ENCODE measurements around the gene CREB3L2. TPM values are rescaled to one million over a fixed set of nuclear protein-coding genes. Genes with fewer than 3 reads are reported as not detected.

CREB3L2 gene
- total RNA-seq, 1 experiment from 2014 or later: 60.6 TPM

- no peak for DNase-seq (ENCODE audit: low spot score)
- no peaks in the 10 kb centered on the region for H3K27me3 Mint-ChIP-seq (ENCODE audit: low read depth)
- TF ChIP-seq PRRX2 (CRISPR knock-in tag; IDR thresholded peaks at IDR 0.05) (no peak), NR2C2 (CRISPR knock-in tag; IDR thresholded peaks at IDR 0.05) (no peak), FOXK1 (CRISPR knock-in tag; IDR thresholded peaks at IDR 0.05) (no peak), ATF6 (CRISPR knock-in tag; IDR thresholded peaks at IDR 0.05) (no peak), ZNF263 (CRISPR knock-in tag; IDR thresholded peaks at IDR 0.05; ENCODE audit: low read depth) (no peak), ZNF121 (CRISPR knock-in tag; IDR thresholded peaks at IDR 0.05) (no peak), ZNF423 (CRISPR knock-in tag; IDR thresholded peaks at IDR 0.05) (no peak), CREB1 (CRISPR knock-in tag; IDR thresholded peaks at IDR 0.05) (no peak), OVOL2 (CRISPR knock-in tag; IDR thresholded peaks at IDR 0.05; ENCODE audit: borderline replicate concordance) (no peak), IRF2 (CRISPR knock-in tag; IDR thresholded peaks at IDR 0.05; ENCODE audit: borderline replicate concordance, low read depth) (no peak), RELA (CRISPR knock-in tag; IDR thresholded peaks at IDR 0.05; ENCODE audit: borderline replicate concordance) (no peak), ZNF532 (CRISPR knock-in tag; IDR thresholded peaks at IDR 0.05; ENCODE audit: borderline replicate concordance) (no peak), HMGA2 (CRISPR knock-in tag; IDR thresholded peaks at IDR 0.05) (no peak)
- TF ChIP-seq, protein P1, sequence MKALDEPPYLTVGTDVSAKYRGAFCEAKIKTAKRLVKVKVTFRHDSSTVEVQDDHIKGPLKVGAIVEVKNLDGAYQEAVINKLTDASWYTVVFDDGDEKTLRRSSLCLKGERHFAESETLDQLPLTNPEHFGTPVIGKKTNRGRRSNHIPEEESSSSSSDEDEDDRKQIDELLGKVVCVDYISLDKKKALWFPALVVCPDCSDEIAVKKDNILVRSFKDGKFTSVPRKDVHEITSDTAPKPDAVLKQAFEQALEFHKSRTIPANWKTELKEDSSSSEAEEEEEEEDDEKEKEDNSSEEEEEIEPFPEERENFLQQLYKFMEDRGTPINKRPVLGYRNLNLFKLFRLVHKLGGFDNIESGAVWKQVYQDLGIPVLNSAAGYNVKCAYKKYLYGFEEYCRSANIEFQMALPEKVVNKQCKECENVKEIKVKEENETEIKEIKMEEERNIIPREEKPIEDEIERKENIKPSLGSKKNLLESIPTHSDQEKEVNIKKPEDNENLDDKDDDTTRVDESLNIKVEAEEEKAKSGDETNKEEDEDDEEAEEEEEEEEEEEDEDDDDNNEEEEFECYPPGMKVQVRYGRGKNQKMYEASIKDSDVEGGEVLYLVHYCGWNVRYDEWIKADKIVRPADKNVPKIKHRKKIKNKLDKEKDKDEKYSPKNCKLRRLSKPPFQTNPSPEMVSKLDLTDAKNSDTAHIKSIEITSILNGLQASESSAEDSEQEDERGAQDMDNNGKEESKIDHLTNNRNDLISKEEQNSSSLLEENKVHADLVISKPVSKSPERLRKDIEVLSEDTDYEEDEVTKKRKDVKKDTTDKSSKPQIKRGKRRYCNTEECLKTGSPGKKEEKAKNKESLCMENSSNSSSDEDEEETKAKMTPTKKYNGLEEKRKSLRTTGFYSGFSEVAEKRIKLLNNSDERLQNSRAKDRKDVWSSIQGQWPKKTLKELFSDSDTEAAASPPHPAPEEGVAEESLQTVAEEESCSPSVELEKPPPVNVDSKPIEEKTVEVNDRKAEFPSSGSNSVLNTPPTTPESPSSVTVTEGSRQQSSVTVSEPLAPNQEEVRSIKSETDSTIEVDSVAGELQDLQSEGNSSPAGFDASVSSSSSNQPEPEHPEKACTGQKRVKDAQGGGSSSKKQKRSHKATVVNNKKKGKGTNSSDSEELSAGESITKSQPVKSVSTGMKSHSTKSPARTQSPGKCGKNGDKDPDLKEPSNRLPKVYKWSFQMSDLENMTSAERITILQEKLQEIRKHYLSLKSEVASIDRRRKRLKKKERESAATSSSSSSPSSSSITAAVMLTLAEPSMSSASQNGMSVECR (CRISPR knock-in tag; IDR thresholded peaks at IDR 0.05; ENCODE audit: borderline replicate concordance): no peak
- TF ChIP-seq, protein P2, sequence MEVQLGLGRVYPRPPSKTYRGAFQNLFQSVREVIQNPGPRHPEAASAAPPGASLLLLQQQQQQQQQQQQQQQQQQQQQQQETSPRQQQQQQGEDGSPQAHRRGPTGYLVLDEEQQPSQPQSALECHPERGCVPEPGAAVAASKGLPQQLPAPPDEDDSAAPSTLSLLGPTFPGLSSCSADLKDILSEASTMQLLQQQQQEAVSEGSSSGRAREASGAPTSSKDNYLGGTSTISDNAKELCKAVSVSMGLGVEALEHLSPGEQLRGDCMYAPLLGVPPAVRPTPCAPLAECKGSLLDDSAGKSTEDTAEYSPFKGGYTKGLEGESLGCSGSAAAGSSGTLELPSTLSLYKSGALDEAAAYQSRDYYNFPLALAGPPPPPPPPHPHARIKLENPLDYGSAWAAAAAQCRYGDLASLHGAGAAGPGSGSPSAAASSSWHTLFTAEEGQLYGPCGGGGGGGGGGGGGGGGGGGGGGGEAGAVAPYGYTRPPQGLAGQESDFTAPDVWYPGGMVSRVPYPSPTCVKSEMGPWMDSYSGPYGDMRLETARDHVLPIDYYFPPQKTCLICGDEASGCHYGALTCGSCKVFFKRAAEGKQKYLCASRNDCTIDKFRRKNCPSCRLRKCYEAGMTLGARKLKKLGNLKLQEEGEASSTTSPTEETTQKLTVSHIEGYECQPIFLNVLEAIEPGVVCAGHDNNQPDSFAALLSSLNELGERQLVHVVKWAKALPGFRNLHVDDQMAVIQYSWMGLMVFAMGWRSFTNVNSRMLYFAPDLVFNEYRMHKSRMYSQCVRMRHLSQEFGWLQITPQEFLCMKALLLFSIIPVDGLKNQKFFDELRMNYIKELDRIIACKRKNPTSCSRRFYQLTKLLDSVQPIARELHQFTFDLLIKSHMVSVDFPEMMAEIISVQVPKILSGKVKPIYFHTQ (CRISPR knock-in tag; IDR thresholded peaks at IDR 0.05): no peak
- TF ChIP-seq, protein P3, sequence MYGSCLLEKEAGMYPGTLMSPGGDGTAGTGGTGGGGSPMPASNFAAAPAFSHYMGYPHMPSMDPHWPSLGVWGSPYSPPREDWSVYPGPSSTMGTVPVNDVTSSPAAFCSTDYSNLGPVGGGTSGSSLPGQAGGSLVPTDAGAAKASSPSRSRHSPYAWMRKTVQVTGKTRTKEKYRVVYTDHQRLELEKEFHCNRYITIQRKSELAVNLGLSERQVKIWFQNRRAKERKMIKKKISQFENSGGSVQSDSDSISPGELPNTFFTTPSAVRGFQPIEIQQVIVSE (CRISPR knock-in tag; IDR thresholded peaks at IDR 0.05; ENCODE audit: borderline replicate concordance): no peak
- ChIA-PET CTCF (interaction anchor here (0.6 kb wide), 1 partner anchor 23 kb away, joined by 3 read pairs; the partner anchor contains the start of gene CREB3L2), POLR2A (no interaction called here)
- H3K9me3 Mint-ChIP-seq: peaks cover 13% of the 10 kb centered on the region
- no peak overlapping the region for H3K27ac Mint-ChIP-seq
- peaks cover 29% of the 10 kb centered on the region for H3K36me3 Mint-ChIP-seq
- H3K4me1 Mint-ChIP-seq: peaks cover 36% of the 10 kb centered on the region
- ATAC-seq: no peak
- no peak overlapping the region for H3K4me3 Mint-ChIP-seq
Measured at GRCh38 chr7:137978464-137979237, 23.2 kb downstream of the CREB3L2 start.
